GM12875 (cell line): ENCODE data around the gene FGF1.
A peak's percentile ranks its signal among the peaks of the same experiment; 100 is the strongest.

ENCODE experiments used
- H3K4me3 ChIP-seq: one replicate; pipeline ENCODE4 v1.5.1; 2011; ENCODE audit warnings: low read depth, low read length, control low read depth
- TF ChIP-seq, protein P1 (sequence below): IDR thresholded peaks from 2 replicates; pipeline ENCODE4 v1.5.1; 2011; ENCODE audit warnings: low read depth, mild to moderate bottlenecking, control low read depth, inconsistent platforms, low read length, moderate library complexity, borderline replicate concordance; ENCODE audit not compliant: insufficient read depth

Gene FGF1

DNA sequence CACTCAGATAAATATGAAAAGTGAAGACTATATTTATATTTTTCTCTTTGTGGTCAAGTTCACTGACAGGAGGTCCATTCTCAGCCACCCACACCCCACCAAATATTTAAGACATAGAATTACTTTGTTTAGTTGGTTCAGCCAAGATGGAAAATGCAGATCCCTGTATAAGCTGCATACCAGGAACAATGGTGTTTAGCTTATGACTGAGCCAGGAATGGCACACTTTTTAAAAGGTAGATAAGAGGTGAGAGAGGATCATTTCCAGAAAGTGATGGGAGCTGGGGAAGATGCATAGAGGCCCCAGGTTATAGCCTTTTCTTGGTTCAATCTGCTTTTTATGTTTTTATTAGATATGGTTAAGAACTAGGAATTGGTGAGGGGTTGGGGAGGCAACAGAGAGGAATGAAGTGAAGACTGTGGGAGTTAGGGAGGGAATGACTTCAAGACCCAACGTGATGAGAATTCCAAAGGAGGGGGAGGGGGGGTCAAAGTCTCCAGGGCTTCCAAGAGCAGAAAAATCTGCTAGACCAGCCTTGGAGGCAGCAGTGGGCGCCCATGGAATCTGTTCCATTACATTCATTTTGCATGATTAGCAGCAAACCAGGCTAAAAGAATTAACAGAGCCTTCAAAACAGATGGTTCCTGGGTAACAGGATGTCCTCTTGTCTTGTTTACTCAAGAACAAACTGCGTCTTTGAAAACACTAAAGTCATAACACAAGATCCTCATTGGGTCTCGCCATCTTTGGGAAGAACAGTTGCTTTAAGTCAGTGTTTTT, 95.2 kb downstream of the FGF1 start:
- no peak overlapping the region for H3K4me3 ChIP-seq
- TF ChIP-seq, protein P1, sequence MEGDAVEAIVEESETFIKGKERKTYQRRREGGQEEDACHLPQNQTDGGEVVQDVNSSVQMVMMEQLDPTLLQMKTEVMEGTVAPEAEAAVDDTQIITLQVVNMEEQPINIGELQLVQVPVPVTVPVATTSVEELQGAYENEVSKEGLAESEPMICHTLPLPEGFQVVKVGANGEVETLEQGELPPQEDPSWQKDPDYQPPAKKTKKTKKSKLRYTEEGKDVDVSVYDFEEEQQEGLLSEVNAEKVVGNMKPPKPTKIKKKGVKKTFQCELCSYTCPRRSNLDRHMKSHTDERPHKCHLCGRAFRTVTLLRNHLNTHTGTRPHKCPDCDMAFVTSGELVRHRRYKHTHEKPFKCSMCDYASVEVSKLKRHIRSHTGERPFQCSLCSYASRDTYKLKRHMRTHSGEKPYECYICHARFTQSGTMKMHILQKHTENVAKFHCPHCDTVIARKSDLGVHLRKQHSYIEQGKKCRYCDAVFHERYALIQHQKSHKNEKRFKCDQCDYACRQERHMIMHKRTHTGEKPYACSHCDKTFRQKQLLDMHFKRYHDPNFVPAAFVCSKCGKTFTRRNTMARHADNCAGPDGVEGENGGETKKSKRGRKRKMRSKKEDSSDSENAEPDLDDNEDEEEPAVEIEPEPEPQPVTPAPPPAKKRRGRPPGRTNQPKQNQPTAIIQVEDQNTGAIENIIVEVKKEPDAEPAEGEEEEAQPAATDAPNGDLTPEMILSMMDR = no peak

DNA sequence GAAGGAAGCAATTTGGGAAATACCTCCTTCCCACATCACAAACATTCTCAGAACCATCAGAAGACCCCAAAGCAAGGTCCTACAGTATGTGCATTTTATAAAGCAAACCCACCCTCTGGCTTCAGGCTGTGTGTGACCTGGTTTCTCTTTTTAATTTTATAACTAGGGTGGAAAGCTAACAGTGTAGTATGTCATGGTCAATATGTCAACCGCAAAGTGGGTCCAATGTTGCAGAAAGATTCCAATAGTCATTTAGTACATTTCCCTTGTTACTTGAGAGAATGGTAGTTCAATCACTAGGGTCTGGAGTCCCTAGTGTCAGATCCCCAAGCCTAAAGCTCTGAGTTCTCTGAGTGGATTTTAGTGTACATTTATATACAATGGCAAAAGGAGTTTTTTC, 96.2 kb downstream of the FGF1 start:
- TF ChIP-seq, protein P1 = no peak
- no peak overlapping the region for H3K4me3 ChIP-seq

DNA sequence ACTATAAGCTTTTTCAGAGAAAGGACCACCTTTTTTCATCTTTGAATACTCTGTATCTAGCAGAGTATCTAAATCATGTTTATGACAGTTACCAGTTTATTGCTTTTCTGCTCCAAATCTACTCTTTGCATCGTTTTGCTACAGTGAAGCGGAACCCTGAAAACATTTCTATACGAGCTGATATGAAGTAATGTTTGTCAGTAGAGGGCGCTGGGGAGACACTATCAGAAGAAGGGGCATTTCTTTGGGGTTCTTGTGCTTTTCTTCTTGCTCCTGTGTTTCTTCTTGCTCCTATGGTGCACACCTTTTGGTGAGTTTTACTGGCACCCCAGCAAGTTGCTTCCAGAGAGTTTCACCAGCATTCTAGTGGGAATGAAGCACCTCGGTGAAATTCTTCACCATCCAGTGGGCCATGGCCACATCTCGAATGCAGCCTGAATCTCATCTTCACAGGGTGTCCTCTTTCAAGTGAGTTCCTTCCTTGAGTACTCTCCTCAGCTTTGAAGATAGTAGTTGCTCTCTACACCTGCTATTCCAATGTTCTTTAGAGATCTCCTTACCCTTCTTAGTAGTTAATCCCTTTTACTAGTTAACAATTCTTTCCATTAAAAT, 98.4 kb downstream of the FGF1 start:
- no peak overlapping the region for H3K4me3 ChIP-seq
- TF ChIP-seq, protein P1 = peak; percentile 59; the same call in 1 of the 2 replicates

DNA sequence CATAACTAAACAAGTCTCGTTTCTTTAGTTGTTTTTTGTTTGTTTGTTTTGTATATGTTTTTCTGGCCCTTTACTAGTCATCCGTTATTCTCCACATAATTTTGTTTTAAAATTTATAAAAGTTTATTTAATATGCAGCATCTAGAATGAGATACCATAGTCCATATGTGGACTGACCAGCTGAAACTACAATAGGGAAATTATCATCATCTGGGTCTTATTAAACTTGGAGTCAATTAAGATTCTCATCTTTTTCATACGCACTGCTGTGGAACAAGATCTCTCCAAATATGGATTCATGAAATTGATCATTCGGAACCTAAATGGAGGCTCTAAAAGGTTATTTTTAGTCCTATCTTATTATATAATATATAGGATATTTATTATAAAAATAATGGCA, 99.3 kb downstream of the FGF1 start:
- H3K4me3 ChIP-seq = no peak overlapping the region
- TF ChIP-seq, protein P1 = no peak

DNA sequence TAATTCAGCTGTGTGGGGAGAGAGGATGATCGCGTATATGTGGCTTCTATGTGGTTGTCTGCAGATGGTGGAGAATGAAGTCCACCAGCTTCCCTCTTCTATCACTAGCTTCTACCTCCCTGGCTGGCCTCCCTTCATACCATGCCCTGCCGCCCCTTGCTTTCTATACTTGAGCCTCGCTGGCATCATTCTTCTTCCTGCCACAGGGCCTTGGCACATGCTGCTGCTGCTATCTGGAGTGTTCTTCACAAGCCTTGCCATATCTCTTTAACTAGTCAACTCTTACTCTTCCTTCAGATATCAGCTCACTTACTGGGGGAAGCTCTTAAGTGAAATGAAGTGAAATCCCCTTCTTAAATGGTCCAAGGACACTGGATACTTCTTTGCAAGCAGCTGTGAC, 100.4 kb downstream of the FGF1 start:
- TF ChIP-seq, protein P1 = no peak
- no peak overlapping the region for H3K4me3 ChIP-seq

DNA sequence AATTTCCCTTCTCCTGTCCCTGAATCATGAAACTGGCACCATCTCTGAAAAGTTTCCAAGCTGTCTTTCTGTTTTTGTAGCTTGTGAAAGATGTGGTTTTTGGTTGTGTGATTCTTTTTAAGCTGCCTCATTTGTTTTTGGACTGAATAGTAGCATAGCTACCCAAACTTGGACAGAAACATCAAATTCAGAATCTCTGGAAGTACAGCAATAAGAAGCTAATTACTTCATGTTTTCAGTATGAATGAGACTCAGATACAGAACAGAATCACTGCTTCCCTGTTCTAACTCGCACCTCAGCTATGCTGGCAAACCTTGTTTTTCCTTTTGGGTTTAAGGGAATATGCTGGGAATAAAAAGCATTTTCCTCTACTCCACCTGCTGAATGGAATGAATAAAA, 101.0 kb downstream of the FGF1 start:
- TF ChIP-seq, protein P1 = no peak
- H3K4me3 ChIP-seq = no peak overlapping the region

DNA sequence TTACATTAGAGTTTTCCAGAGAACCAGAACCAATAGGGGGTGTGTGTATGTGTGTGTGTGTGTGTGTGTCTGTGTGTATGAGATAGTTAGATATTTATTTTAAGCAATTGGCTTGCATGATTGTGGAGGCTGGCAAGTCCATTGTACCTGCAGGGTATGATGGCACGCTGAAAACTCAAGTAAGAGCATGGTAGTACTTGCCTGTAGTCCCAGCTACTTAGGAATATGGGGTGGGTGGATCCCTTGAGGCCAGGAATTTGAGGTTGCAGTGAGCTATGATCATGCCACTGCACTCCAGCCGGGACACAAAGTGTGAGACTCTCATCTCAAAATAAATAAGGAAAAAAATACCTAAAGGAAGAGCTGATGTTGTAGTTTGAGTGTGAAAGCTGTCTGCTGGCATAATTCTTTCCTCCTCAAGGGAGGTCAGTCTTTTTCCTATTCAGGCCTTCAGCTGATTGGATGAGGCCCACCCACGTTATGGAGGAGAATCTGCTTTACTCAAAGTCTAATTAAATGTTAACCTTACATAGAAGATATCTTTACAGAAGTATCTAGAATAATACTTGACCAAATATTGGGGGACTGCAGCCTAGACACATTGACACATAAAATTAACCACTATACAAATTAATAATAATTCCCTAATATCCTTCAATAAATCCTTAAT, 107.6 kb downstream of the FGF1 start:
- H3K4me3 ChIP-seq = no peak overlapping the region
- TF ChIP-seq, protein P1 = no peak
